Nephron (organoid): ENCODE results near the gene HDDC3.
A peak's percentile ranks its signal among the peaks of the same experiment; 100 is the strongest.

Source experiments
- H3K27ac Mint-ChIP-seq, 3 experiments: 2 replicates each; pipeline ENCODE4 v1.8.0; 2020; ENCODE audit warnings: mixed read lengths in 3 of 3, mild to moderate bottlenecking in 2 of 3, moderate library complexity in 1 of 3
- H3K27me3 Mint-ChIP-seq: 2 replicates; pipeline ENCODE4 v1.8.0; 2021; ENCODE audit warnings: low read depth, mild to moderate bottlenecking, moderate library complexity, mixed read lengths
- H3K36me3 Mint-ChIP-seq: 2 replicates; pipeline ENCODE4 v1.8.0; 2020; ENCODE audit warnings: low read depth, mixed read lengths
- H3K4me1 Mint-ChIP-seq: 2 replicates; pipeline ENCODE4 v1.8.0; 2020; ENCODE audit warnings: mixed read lengths
- H3K4me3 Mint-ChIP-seq, 3 experiments: 2 replicates each; pipeline ENCODE4 v1.8.0; 2020; ENCODE audit warnings: mild to moderate bottlenecking in 3 of 3, mixed read lengths in 3 of 3, moderate library complexity in 2 of 3
- H3K9me3 Mint-ChIP-seq: 2 replicates; pipeline ENCODE4 v1.8.0; 2020; ENCODE audit warnings: mixed read lengths
- TF ChIP-seq, protein P1 (sequence below), 3 experiments: fragments of 200-600 bp; sonication (generic); IDR thresholded peaks; one replicate each; pipeline ENCODE4 v1.5.0; 2021; ENCODE audit warnings: antibody characterized with exemption in 3 of 3; ENCODE audit not compliant: unreplicated experiment in 3 of 3

The HDDC3 gene

DNA sequence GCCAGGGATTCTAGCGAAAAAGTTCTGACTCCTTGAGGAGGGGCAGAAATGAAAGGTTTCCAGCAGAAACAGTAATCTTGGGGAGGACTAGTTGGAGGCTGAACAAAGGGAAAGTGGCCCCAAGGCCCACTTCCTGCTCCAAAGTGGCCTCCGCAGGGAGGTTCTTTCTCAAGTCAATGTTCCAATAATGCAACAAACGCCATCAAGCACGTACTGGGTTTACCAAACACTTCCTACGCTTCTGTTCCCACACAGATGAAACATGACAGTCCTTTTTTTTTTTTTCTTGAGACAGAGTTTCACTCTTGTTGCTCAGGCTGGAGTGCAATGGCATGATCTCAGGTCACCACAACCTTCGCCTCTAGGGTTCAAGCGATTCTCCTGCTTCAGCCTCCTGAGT is 12.7 kb upstream of the HDDC3 start:
- Mint-ChIP-seq H3K27me3 (no peaks in the 10 kb centered on the region), H3K9me3 (no peaks in the 10 kb centered on the region), H3K4me1 (no peaks in the 10 kb centered on the region), H3K36me3 (peaks cover 56% of the 10 kb centered on the region), H3K4me3 (no peak overlapping the region), H3K27ac (no peak overlapping the region)
- TF ChIP-seq, protein P1, sequence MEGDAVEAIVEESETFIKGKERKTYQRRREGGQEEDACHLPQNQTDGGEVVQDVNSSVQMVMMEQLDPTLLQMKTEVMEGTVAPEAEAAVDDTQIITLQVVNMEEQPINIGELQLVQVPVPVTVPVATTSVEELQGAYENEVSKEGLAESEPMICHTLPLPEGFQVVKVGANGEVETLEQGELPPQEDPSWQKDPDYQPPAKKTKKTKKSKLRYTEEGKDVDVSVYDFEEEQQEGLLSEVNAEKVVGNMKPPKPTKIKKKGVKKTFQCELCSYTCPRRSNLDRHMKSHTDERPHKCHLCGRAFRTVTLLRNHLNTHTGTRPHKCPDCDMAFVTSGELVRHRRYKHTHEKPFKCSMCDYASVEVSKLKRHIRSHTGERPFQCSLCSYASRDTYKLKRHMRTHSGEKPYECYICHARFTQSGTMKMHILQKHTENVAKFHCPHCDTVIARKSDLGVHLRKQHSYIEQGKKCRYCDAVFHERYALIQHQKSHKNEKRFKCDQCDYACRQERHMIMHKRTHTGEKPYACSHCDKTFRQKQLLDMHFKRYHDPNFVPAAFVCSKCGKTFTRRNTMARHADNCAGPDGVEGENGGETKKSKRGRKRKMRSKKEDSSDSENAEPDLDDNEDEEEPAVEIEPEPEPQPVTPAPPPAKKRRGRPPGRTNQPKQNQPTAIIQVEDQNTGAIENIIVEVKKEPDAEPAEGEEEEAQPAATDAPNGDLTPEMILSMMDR (IDR thresholded peaks at IDR 0.05; ENCODE audit: unreplicated experiment in 3 of 3): no peak

DNA sequence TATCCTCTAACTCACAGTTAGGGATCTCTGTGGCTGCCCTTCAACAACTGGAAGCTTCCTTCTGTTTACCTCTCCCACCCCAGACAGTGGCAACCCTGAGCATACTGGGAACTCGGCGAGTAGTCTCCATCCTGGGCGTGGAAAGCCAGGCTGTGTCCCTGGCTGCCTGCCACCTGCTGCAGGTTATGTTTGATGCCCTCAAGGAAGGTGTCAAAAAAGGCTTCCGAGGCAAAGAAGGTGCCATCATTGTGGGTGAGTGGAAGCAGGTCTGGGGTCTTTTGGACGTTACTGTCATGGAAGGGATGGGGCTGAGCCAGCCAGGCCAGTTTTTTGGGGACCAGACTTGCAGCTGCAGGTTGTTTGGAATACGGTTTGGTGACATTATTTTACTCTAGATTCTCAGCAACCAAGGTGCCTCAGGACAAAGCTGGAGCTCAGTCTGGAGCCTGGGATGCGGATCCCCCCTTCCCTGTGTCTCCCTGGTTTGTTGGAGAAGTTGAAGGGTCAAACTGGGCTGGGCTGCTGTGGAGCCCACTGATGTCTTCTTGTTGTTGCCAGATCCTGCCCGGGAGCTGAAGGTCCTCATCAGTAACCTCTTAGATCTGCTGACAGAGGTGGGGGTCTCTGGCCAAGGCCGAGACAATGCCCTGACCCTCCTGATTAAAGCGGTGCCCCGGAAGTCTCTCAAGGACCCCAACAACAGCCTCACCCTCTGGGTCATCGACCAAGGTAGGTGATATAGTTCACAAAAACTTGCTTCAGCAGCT is 10.2 kb upstream of the HDDC3 start:
- H3K36me3 Mint-ChIP-seq: peaks cover 55% of the 10 kb centered on the region
- no peak overlapping the region for H3K27ac Mint-ChIP-seq
- TF ChIP-seq, protein P1 (IDR thresholded peaks at IDR 0.05; ENCODE audit: unreplicated experiment in 3 of 3): no peak
- H3K9me3 Mint-ChIP-seq: no peaks in the 10 kb centered on the region
- H3K27me3 Mint-ChIP-seq: no peaks in the 10 kb centered on the region
- H3K4me1 Mint-ChIP-seq: no peaks in the 10 kb centered on the region
- H3K4me3 Mint-ChIP-seq: no peak overlapping the region

GRCh38 chr15:90941038-90941437 is 8.7 kb upstream of the HDDC3 start:
- H3K36me3 Mint-ChIP-seq: peaks cover 51% of the 10 kb centered on the region
- no peaks in the 10 kb centered on the region for H3K9me3 Mint-ChIP-seq
- H3K4me3 Mint-ChIP-seq: no peak overlapping the region
- no peaks in the 10 kb centered on the region for H3K27me3 Mint-ChIP-seq
- H3K4me1 Mint-ChIP-seq: peaks cover 9% of the 10 kb centered on the region
- TF ChIP-seq, protein P1 (IDR thresholded peaks at IDR 0.05; ENCODE audit: unreplicated experiment in 3 of 3): no peak
- no peak overlapping the region for H3K27ac Mint-ChIP-seq

DNA sequence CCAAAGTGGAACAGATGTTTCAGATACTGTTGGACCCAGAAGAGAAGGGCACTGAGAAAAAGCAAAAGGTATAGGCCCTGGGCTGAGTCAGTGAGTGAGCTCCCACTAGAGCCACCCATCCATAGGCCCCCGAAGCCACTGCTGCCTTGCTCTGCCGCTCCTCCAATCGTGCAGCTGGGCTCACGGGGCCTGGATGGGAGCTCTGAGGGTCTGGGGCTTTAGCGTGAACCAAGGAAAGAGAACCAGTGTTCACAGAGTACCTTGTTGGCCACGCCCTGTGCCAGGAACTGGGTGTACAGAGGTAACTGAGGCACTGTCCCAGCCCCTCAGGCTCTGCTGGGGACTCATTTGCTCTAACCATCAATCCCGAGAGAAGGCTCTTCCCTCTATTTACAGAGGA is 7.4 kb upstream of the HDDC3 start:
- TF ChIP-seq, protein P1 (IDR thresholded peaks at IDR 0.05; ENCODE audit: unreplicated experiment in 3 of 3): no peak
- Mint-ChIP-seq H3K4me3 (no peak overlapping the region), H3K9me3 (no peaks in the 10 kb centered on the region), H3K27me3 (no peaks in the 10 kb centered on the region), H3K36me3 (peaks cover 48% of the 10 kb centered on the region), H3K27ac (no peak overlapping the region), H3K4me1 (peaks cover 12% of the 10 kb centered on the region)

DNA sequence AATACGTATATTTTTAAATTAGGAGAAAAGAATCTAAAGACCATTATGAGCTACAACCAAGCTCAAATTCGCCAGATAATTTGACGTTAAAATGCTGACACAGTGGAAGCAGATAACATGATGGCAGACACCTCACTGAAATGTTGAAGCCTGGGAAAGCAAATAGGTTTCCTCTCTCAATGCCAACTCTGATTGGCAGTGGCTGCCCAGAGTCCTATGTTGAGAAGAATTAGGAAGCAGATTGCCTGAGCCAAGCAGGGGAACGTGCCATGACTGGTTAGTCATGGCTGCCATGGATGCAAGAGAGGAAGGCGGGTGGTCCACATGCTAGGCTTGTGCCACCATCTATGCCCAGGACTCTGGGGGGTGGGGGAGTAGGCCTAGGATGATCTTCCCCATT is 5.9 kb upstream of the HDDC3 start:
- TF ChIP-seq, protein P1 (IDR thresholded peaks at IDR 0.05; ENCODE audit: unreplicated experiment in 3 of 3): no peak
- H3K27ac Mint-ChIP-seq: no peak overlapping the region
- H3K9me3 Mint-ChIP-seq: no peaks in the 10 kb centered on the region
- peaks cover 19% of the 10 kb centered on the region for H3K4me1 Mint-ChIP-seq
- H3K36me3 Mint-ChIP-seq: peaks cover 44% of the 10 kb centered on the region
- H3K27me3 Mint-ChIP-seq: no peaks in the 10 kb centered on the region
- no peak overlapping the region for H3K4me3 Mint-ChIP-seq

DNA sequence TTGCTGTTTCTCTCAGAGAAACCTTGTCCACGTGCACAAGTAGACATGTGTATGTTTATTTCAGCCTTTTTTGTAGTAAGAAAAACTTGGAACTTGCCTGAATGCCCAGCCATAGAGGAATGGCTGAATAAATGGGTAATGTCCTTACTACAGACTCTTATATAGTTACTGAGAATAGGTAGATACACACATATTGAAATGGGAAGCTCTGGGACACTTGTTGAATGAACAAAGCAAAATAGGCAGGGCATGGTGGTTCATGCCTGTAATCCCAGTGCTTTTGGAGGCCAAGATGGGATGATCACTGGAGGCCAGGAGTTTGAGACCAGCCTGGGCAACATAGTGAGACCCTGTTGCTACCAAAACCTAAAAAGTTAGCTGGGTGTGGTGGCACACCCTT is 4.5 kb upstream of the HDDC3 start:
- TF ChIP-seq, protein P1 (IDR thresholded peaks at IDR 0.05; ENCODE audit: unreplicated experiment in 3 of 3): no peak
- Mint-ChIP-seq H3K27ac (peak overlapping the region in 1 of 3 experiments; percentile 29), H3K9me3 (no peaks in the 10 kb centered on the region), H3K4me3 (peak overlapping the region; percentile 79 to 92 (median 89)), H3K27me3 (no peaks in the 10 kb centered on the region), H3K4me1 (peaks cover 25% of the 10 kb centered on the region), H3K36me3 (peaks cover 32% of the 10 kb centered on the region)
